GM12878 (cell line): Measurements from ENCODE around the gene DDX27. TPM values are rescaled to one million over a fixed set of nuclear protein-coding genes. Genes with fewer than 3 reads are reported as not detected.

Experiments
- BMI1 ChIP-seq: fragments of 450-650 bp; IDR thresholded peaks from 2 replicates; pipeline ENCODE4 v1.6.1; 2016; ENCODE audit warnings: mild to moderate bottlenecking, moderate library complexity, borderline replicate concordance
- CBX3 ChIP-seq: fragments of 200-600 bp; sonication (generic); IDR thresholded peaks from 2 replicates; pipeline ENCODE4 v1.6.1; 2016; ENCODE audit warnings: low read depth, borderline replicate concordance
- CBX5 ChIP-seq: sonication (generic); IDR thresholded peaks from 2 replicates; pipeline ENCODE4 v1.6.1; 2016; ENCODE audit warnings: low read depth, moderate library complexity, mild to moderate bottlenecking, inconsistent platforms
- CREB1 ChIP-seq: IDR thresholded peaks from 2 replicates; pipeline ENCODE4 v1.6.1; 2012; ENCODE audit warnings: low read depth, mild to moderate bottlenecking, inconsistent platforms
- CREM ChIP-seq: IDR thresholded peaks from 2 replicates; pipeline ENCODE4 v1.6.1; 2014; ENCODE audit warnings: antibody characterized with exemption, low read depth
- EED ChIP-seq: sonication (generic); IDR thresholded peaks from 2 replicates; pipeline ENCODE4 v1.6.1; 2016; ENCODE audit warnings: antibody characterized with exemption, low read depth
- FOXK2 ChIP-seq: fragments of 450-650 bp; IDR thresholded peaks from 2 replicates; pipeline ENCODE4 v1.6.1; 2017; ENCODE audit warnings: mild to moderate bottlenecking, moderate library complexity
- HCFC1 ChIP-seq: fragments of 150-350 bp; IDR thresholded peaks from 2 replicates; pipeline ENCODE4 v1.6.1; 2014; ENCODE audit warnings: low read length
- HDAC6 ChIP-seq: fragments of 200-600 bp; sonication (generic); IDR thresholded peaks from one replicate; pipeline ENCODE4 v1.8.0; 2017; ENCODE audit warnings: antibody characterized with exemption; ENCODE audit not compliant: unreplicated experiment
- JUND ChIP-seq: IDR thresholded peaks from 2 replicates; pipeline ENCODE4 v1.6.1; 2012; ENCODE audit warnings: low read depth, mild to moderate bottlenecking, low read length, improper control_type of control experiment, moderate library complexity
- MXI1 ChIP-seq: fragments of 150-350 bp; IDR thresholded peaks from 2 replicates; pipeline ENCODE4 v1.6.1; 2011; ENCODE audit warnings: low read depth, mild to moderate bottlenecking, inconsistent platforms, low read length, improper control_type of control experiment
- MYB ChIP-seq: fragments of 150-350 bp; IDR thresholded peaks from 2 replicates; pipeline ENCODE4 v1.6.1; 2014; ENCODE audit warnings: mild to moderate bottlenecking, low read depth, low read length, borderline replicate concordance
- PAX5 ChIP-seq: IDR thresholded peaks from 2 replicates; pipeline ENCODE4 v1.6.1; 2011; ENCODE audit warnings: low read depth, low read length, borderline replicate concordance
- POLR2A ChIP-seq: IDR thresholded peaks from 2 replicates; pipeline ENCODE4 v1.6.1; 2011; ENCODE audit warnings: low read depth, mild to moderate bottlenecking, low read length
- POLR2AphosphoS2 ChIP-seq: IDR thresholded peaks from 2 replicates; pipeline ENCODE4 v1.6.1; 2011; ENCODE audit warnings: low read depth, mild to moderate bottlenecking, low read length, improper control_type of control experiment, moderate library complexity
- RUNX3 ChIP-seq: IDR thresholded peaks from 2 replicates; pipeline ENCODE4 v1.6.1; 2012; ENCODE audit warnings: low read length, inconsistent platforms
- SMAD1 ChIP-seq: fragments of 450-650 bp; IDR thresholded peaks from 2 replicates; pipeline ENCODE4 v1.6.1; 2018; ENCODE audit warnings: mild to moderate bottlenecking, low read depth; ENCODE audit not compliant: partially characterized antibody
- SMC3 ChIP-seq: IDR thresholded peaks from 2 replicates; pipeline ENCODE4 v1.6.1; 2011; ENCODE audit warnings: low read length, improper control_type of control experiment, borderline replicate concordance
- SP1 ChIP-seq: IDR thresholded peaks from one replicate; pipeline ENCODE4 v1.6.1; 2011; ENCODE audit warnings: low read depth, low read length
- TBL1XR1 ChIP-seq: IDR thresholded peaks from 2 replicates; pipeline ENCODE4 v1.6.1; 2012; ENCODE audit warnings: low read depth, low read length, improper control_type of control experiment
- ZBED1 ChIP-seq: IDR thresholded peaks from 2 replicates; pipeline ENCODE4 v1.6.1; 2016; ENCODE audit warnings: borderline replicate concordance
- ZNF384 ChIP-seq: IDR thresholded peaks from 2 replicates; pipeline ENCODE4 v1.6.1; 2012; ENCODE audit warnings: low read depth, mild to moderate bottlenecking, low read length, improper control_type of control experiment, borderline replicate concordance
- ZZZ3 ChIP-seq: IDR thresholded peaks from 2 replicates; pipeline ENCODE4 v1.6.1; 2011; ENCODE audit warnings: low read depth; ENCODE audit not compliant: control insufficient read depth, insufficient read length
- polyA plus RNA-seq, 11 experiments: library from polyadenylated mRNA; depleted of rRNA in 4 of 11; unstranded in 6 of 11; stranded (reverse) in 5 of 11; fragments of >200 nt; fragmentation: Nextera tagmentation in 4 of 11; fragmentation: Illumina TruSeq in 1 of 11; extraction: Ambion mirVana in 4 of 11; extraction: Trizol in 1 of 11; gene quantifications; 1 replicate in 1 of 11; 2 replicates in 10 of 11; pipeline versions ENCODE4 v1.2.1 to v1.2.3, GENCODE V29; 2011 to 2016; ENCODE audit warnings: inconsistent platforms in 2 of 11, missing spikeins in 2 of 11, low read depth in 1 of 11
- total RNA-seq, 4 experiments: library from RNA; depleted of rRNA in 3 of 4; stranded (reverse); fragments of >200 nt in 3 of 4; fragmentation: Illumina TruSeq in 1 of 4; extraction: Trizol in 1 of 4; gene quantifications; 2 replicates each; pipeline versions ENCODE4 v1.2.1 to v1.2.3, GENCODE V29; 2013 to 2021
- TF ChIP-seq, protein P1 (sequence below): IDR thresholded peaks from 2 replicates; pipeline ENCODE4 v1.6.1; 2011; ENCODE audit warnings: borderline replicate concordance, low read depth, mild to moderate bottlenecking, moderate library complexity, low read length; ENCODE audit not compliant: insufficient read depth, poor library complexity, severe bottlenecking
- TF ChIP-seq, protein P2 (sequence below): IDR thresholded peaks from 2 replicates; pipeline ENCODE4 v1.6.1; 2012; ENCODE audit warnings: mild to moderate bottlenecking, low read depth, low read length
- TF ChIP-seq, protein P3 (sequence below): fragments of 450-650 bp; IDR thresholded peaks from 2 replicates; pipeline ENCODE4 v1.6.1; 2017; ENCODE audit warnings: mild to moderate bottlenecking, low read depth, inconsistent platforms; ENCODE audit not compliant: poor library complexity, severe bottlenecking

Gene DDX27
- total and polyA plus RNA-seq, 10 of the 15 experiments (the other 5 are each of a cell fraction or from before 2014, with no cell fraction given) = 19.8 to 78.8 (median 54.9) TPM

DNA sequence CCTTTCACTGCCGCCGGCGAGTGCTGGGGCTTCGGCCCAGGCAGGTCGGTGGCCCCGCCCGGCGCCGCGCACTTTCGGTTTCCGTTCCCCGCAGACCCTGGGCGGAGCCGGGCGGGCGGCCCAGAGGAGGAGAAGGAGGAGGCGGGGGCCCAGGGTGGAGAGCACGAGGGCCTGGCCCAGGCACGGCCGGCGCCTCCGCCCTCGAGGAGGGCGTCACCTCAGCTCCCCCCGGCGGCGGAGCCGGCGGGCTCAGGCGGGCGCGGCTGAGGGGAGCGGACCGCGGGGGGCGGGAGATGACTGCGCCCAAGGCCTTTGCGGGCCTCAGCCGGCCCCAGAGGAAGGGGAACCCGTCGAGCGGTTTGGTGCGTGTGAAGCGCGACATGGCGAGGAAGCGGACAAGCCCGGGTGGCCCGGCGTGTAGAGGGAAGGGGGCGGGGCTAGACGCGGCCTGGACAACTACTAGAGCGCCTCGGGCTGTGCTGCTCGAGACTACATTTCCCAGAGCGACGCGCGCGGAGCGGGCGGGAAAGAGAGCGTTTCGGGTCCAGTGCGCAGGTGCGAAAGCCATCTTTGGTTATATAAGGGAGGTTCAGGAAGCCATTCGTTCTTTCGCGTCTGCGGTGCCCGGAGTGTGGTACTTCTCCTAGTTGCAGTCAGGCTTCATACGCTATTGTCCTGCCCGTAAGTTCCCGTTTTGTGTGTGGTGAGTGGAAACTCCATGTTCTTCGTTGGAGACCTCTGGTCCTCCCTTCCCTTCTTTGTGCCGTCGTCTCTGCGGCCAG, 59.0 kb downstream of the DDX27 start, which contains the start of gene ZNFX1 (continued):
- TF ChIP-seq, protein P1, sequence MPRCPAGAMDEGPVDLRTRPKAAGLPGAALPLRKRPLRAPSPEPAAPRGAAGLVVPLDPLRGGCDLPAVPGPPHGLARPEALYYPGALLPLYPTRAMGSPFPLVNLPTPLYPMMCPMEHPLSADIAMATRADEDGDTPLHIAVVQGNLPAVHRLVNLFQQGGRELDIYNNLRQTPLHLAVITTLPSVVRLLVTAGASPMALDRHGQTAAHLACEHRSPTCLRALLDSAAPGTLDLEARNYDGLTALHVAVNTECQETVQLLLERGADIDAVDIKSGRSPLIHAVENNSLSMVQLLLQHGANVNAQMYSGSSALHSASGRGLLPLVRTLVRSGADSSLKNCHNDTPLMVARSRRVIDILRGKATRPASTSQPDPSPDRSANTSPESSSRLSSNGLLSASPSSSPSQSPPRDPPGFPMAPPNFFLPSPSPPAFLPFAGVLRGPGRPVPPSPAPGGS = no peak
- TF ChIP-seq PAX5 (peak; percentile 71; the same call in 1 of the 2 replicates), MXI1 (peak; percentile 88), SMC3 (no peak), POLR2A (peak; percentile 99), BMI1 (peak; percentile 35; the same call in 1 of the 2 replicates), HCFC1 (peak; percentile 95), CREB1 (peak; percentile 79), CBX3 (no peak), FOXK2 (peak; percentile 71), CREM (peak; percentile 77), ZZZ3 (no peak), EED (0 out of 2 replicates have a peak, but pooled peaks have one; percentile 22), RUNX3 (peak; percentile 89), JUND (no peak), POLR2AphosphoS2 (peak; percentile 100), CBX5 (peak; percentile 48), HDAC6 (peak; percentile 94), SP1 (peak; percentile 78), ZNF384 (no peak), ZBED1 (peak; percentile 97), SMAD1 (peak; percentile 97), MYB (no peak; the same call in 1 of the 2 replicates), TBL1XR1 (0 out of 2 replicates have a peak, but pooled peaks have one; percentile 34)
- TF ChIP-seq, protein P2, sequence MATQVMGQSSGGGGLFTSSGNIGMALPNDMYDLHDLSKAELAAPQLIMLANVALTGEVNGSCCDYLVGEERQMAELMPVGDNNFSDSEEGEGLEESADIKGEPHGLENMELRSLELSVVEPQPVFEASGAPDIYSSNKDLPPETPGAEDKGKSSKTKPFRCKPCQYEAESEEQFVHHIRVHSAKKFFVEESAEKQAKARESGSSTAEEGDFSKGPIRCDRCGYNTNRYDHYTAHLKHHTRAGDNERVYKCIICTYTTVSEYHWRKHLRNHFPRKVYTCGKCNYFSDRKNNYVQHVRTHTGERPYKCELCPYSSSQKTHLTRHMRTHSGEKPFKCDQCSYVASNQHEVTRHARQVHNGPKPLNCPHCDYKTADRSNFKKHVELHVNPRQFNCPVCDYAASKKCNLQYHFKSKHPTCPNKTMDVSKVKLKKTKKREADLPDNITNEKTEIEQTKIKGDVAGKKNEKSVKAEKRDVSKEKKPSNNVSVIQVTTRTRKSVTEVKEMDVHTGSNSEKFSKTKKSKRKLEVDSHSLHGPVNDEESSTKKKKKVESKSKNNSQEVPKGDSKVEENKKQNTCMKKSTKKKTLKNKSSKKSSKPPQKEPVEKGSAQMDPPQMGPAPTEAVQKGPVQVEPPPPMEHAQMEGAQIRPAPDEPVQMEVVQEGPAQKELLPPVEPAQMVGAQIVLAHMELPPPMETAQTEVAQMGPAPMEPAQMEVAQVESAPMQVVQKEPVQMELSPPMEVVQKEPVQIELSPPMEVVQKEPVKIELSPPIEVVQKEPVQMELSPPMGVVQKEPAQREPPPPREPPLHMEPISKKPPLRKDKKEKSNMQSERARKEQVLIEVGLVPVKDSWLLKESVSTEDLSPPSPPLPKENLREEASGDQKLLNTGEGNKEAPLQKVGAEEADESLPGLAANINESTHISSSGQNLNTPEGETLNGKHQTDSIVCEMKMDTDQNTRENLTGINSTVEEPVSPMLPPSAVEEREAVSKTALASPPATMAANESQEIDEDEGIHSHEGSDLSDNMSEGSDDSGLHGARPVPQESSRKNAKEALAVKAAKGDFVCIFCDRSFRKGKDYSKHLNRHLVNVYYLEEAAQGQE = peak; percentile 56
- TF ChIP-seq, protein P3, sequence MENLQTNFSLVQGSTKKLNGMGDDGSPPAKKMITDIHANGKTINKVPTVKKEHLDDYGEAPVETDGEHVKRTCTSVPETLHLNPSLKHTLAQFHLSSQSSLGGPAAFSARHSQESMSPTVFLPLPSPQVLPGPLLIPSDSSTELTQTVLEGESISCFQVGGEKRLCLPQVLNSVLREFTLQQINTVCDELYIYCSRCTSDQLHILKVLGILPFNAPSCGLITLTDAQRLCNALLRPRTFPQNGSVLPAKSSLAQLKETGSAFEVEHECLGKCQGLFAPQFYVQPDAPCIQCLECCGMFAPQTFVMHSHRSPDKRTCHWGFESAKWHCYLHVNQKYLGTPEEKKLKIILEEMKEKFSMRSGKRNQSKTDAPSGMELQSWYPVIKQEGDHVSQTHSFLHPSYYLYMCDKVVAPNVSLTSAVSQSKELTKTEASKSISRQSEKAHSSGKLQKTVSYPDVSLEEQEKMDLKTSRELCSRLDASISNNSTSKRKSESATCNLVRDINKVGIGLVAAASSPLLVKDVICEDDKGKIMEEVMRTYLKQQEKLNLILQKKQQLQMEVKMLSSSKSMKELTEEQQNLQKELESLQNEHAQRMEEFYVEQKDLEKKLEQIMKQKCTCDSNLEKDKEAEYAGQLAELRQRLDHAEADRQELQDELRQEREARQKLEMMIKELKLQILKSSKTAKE = peak; percentile 63
